MM.1S (cell line): ENCODE measurements around the gene KLF15.

Experiments used
- DNase-seq: peaks from one replicate; pipeline ENCODE4 v3.0.0-alpha.2; 2015
- H2AFZ ChIP-seq: fragments of 300-600 bp; sonication (generic); 2 replicates; pipeline ENCODE4 v1.6.0; 2016; ENCODE audit warnings: antibody characterized with exemption, low read length
- H3F3A ChIP-seq: fragments of 300-600 bp; sonication (generic); 2 replicates; pipeline ENCODE4 v1.6.1; 2016; ENCODE audit warnings: mild to moderate bottlenecking, antibody characterized with exemption, low read length, moderate library complexity, mixed read lengths; ENCODE audit not compliant: insufficient read depth
- H3K27ac ChIP-seq: fragments of 300-600 bp; sonication (generic); 2 replicates; pipeline ENCODE4 v1.5.1; 2016; ENCODE audit warnings: mild to moderate bottlenecking, low read length
- H3K27me3 ChIP-seq: fragments of 300-600 bp; sonication (generic); replicated peaks from 2 replicates; pipeline ENCODE4 v1.6.0; 2016; ENCODE audit warnings: low read length; ENCODE audit not compliant: insufficient read depth
- H3K36me3 ChIP-seq: fragments of 300-600 bp; sonication (generic); replicated peaks from 2 replicates; pipeline ENCODE4 v1.6.1; 2016; ENCODE audit warnings: mild to moderate bottlenecking, low read length, mixed read lengths; ENCODE audit not compliant: insufficient read depth
- H3K4me1 ChIP-seq: fragments of 300-600 bp; sonication (generic); 2 replicates; pipeline ENCODE4 v1.6.1; 2016; ENCODE audit warnings: low read length, mixed read lengths
- H3K4me2 ChIP-seq: fragments of 300-600 bp; sonication (generic); 2 replicates; pipeline ENCODE4 v1.6.0; 2016; ENCODE audit warnings: low read depth, low read length
- H3K4me3 ChIP-seq: fragments of 300-600 bp; sonication (generic); 2 replicates; pipeline ENCODE4 v1.5.1; 2016; ENCODE audit warnings: low read length, mixed read lengths
- H3K79me2 ChIP-seq: fragments of 300-600 bp; sonication (generic); 2 replicates; pipeline ENCODE4 v1.6.1; 2016; ENCODE audit warnings: mixed run types, low read length, mixed read lengths
- H3K9ac ChIP-seq: fragments of 300-600 bp; sonication (generic); 2 replicates; pipeline ENCODE4 v1.6.1; 2016; ENCODE audit warnings: low read length, mixed read lengths
- H3K9me2 ChIP-seq: fragments of 300-600 bp; sonication (generic); replicated peaks from 2 replicates; pipeline ENCODE4 v1.6.1; 2016; ENCODE audit warnings: mild to moderate bottlenecking, low read length, mixed read lengths; ENCODE audit not compliant: insufficient read depth
- H3K9me3 ChIP-seq: fragments of 300-600 bp; sonication (generic); replicated peaks from 2 replicates; pipeline ENCODE4 v1.6.1; 2016; ENCODE audit warnings: mild to moderate bottlenecking, low read length, mixed read lengths; ENCODE audit not compliant: insufficient read depth
- H4K20me1 ChIP-seq: fragments of 300-600 bp; sonication (generic); 2 replicates; pipeline ENCODE4 v1.6.1; 2016; ENCODE audit warnings: mild to moderate bottlenecking, low read length, moderate library complexity, mixed read lengths; ENCODE audit not compliant: insufficient read depth
- CTCF ChIP-seq: fragments of 300-600 bp; sonication (generic); IDR thresholded peaks from 2 replicates; pipeline ENCODE4 v1.5.1; 2016; ENCODE audit warnings: antibody characterized with exemption, low read length, mixed read lengths
- EZH2 ChIP-seq: fragments of 300-600 bp; sonication (generic); optimal IDR thresholded peaks from 2 replicates; pipeline ENCODE3; 2017; ENCODE audit warnings: low read depth, mild to moderate bottlenecking, antibody characterized with exemption, low read length, mixed read lengths
- EZH2phosphoT487 ChIP-seq: fragments of 300-600 bp; sonication (generic); IDR thresholded peaks from 2 replicates; pipeline ENCODE4 v1.6.1; 2018; ENCODE audit warnings: antibody characterized with exemption, low read length

The KLF15 gene

GRCh38 chr3:126321490-126321889 lies 35.7 kb downstream of the KLF15 start:
- H2AFZ ChIP-seq: no peak overlapping the region
- H3K4me1 ChIP-seq: no peaks in the 10 kb centered on the region
- H3K9me3 ChIP-seq: no peaks in the 10 kb centered on the region
- H3K4me2 ChIP-seq: no peak overlapping the region
- no peak overlapping the region for H3K27ac ChIP-seq
- no peak overlapping the region for H3K9ac ChIP-seq
- H3K27me3 ChIP-seq: no peaks in the 10 kb centered on the region
- H3K36me3 ChIP-seq: no peaks in the 10 kb centered on the region
- H3F3A ChIP-seq: no peaks in the 10 kb centered on the region
- no peak overlapping the region for H3K4me3 ChIP-seq
- no peaks in the 10 kb centered on the region for H4K20me1 ChIP-seq
- TF ChIP-seq EZH2phosphoT487 (no peak), CTCF (no peak), EZH2 (no peak)
- H3K79me2 ChIP-seq: no peaks in the 10 kb centered on the region
- H3K9me2 ChIP-seq: no peaks in the 10 kb centered on the region
- DNase-seq: no peak

- H3K27me3 ChIP-seq: no peaks in the 10 kb centered on the region
- H3K4me2 ChIP-seq: no peak overlapping the region
- no peak for DNase-seq
- H3K36me3 ChIP-seq: no peaks in the 10 kb centered on the region
- H2AFZ ChIP-seq: no peak overlapping the region
- H3K79me2 ChIP-seq: no peaks in the 10 kb centered on the region
- no peak overlapping the region for H3K9ac ChIP-seq
- TF ChIP-seq EZH2 (no peak), CTCF (no peak), EZH2phosphoT487 (no peak)
- H3F3A ChIP-seq: no peaks in the 10 kb centered on the region
- no peaks in the 10 kb centered on the region for H3K9me2 ChIP-seq
- H3K4me3 ChIP-seq: no peak overlapping the region
- H3K27ac ChIP-seq: no peak overlapping the region
- H3K9me3 ChIP-seq: no peaks in the 10 kb centered on the region
- H4K20me1 ChIP-seq: no peaks in the 10 kb centered on the region
- no peaks in the 10 kb centered on the region for H3K4me1 ChIP-seq
Observed at GRCh38 chr3:126320517-126321293, 36.5 kb downstream of the KLF15 start.

DNA sequence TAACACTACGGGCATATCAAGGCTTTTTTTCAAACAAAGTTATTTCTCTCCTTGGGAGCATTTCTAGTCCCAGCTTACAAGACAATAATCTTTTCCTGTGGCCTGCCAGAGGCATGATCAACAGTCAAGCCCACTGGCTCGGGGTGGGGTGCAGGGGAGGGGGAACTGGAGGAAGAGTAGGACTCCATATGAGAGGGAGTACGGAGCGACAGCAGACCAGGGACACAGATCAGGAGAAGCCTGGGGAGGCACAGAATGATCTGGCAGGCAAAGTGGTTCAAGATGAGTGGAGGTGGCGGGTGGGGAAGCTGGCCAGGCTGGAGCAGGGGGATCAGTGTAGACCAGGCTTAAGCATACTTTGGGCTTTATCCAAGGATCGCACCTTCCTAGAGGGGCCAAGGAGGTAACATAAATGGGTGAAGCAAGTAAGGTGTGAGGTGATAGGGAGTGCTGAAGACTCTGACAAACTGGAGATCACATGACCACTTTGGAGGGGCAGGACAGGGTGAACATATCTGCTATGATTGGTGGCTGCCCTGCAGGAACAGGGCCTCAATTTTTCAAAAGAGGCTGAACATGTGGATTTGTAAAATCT lies 37.4 kb downstream of the KLF15 start:
- Histone ChIP-seq H3F3A (no peaks in the 10 kb centered on the region), H3K9me3 (no peaks in the 10 kb centered on the region), H3K4me2 (no peak overlapping the region), H3K27me3 (no peaks in the 10 kb centered on the region), H3K9ac (no peak overlapping the region), H3K27ac (no peak overlapping the region), H3K36me3 (no peaks in the 10 kb centered on the region), H2AFZ (no peak overlapping the region), H3K4me1 (no peaks in the 10 kb centered on the region), H3K4me3 (no peak overlapping the region), H3K79me2 (no peaks in the 10 kb centered on the region), H3K9me2 (no peaks in the 10 kb centered on the region), H4K20me1 (no peaks in the 10 kb centered on the region)
- DNase-seq: no peak
- no peak for TF ChIP-seq EZH2phosphoT487
- TF ChIP-seq CTCF: no peak
- TF ChIP-seq EZH2: no peak
